Embryonic facial prominence (tissue), 1 donor: ENCODE measurements around the gene FAM50B.

Source experiments
- DNase-seq: peaks from one replicate; pipeline ENCODE4 v3.0.0-alpha.2; 2016; ENCODE audit errors: extremely low spot score

Gene FAM50B

DNA sequence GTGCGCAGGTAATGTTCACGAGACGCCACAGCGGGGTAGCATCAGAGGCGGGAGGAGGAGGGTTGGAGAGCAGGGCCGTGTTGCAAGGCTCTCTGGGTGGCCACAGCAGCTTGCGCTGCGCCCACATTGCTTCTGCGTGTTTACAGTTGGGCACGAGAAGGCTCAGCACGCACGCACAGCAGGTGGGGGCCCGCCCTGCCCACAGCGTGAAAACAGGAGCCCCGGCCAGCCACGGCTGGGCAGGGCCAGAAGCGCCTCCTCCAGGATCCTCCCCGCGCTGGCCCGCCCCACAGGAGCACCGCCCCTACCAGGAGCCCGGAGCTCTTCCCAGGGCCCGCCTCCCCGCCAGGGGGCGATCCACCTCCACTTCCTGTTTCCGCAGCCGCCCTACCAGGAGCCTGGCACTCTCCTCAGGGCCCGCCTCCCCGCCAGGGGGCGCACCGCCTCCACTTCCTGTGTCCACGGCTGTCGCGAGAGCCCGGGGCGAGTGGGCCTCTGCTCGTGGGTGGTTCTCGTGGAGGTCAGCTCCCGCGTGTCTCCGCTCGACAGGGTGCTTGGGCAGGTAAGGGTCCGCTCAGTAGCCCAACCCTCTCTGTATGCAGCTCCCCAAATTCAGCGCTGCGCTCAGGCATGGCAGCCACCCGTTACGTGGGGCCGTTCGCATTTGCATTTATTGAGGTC, at the start of gene FAM50B:
FAM50B (plus strand) TSS at position 449 of the 681 bp plus-strand sequence. CDS start 439 bp downstream, outside the sequence.
- DNase-seq: peak; percentile 65

DNA sequence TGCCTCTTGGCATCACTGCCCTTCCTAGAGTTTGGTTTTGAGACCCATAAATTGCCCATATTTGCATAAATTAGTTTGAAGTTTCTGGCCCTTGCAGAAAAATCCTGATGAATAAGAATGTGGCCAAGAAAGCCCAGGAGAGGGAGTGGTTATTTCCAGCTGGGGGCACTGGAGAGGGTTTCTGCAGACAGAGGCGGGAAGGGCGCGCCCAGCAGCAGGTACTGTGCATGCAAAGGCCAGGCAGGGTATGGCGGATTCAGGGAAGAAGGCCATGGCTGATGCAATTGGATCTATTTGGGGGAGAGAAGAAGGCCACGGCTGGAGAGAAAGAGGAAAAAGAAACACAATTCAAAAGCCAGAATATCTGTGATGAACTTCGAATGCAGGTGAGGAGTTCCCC, 49.5 kb upstream of the FAM50B start:
- DNase-seq: no peak

- DNase-seq: no peak
Observed at GRCh38 chr6:3800850-3801591, 48.2 kb upstream of the FAM50B start.

DNA sequence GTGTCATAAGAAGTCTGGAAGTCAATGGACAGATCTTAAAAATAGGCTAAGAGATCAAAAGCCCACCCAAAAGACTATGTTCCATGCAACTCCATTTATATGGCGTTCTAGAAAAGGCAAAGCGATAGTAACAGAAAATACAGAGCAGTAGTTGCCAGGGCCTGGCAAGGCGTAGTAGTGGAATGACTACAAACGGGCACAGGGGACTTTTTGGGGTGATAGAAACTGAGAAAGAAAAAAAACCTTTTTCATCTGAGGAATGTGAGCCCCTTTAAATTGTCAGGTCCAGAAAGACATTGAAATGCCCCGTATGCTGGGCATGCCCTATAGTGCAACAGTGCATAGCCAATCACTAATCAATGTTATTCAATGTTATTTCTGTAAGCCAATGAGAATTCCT, 47.2 kb upstream of the FAM50B start:
- no peak for DNase-seq

GRCh38 chr6:3803627-3804468, 45.3 kb upstream of the FAM50B start:
- peak; percentile 53 for DNase-seq

GRCh38 chr6:3804964-3805363, 44.2 kb upstream of the FAM50B start:
- DNase-seq: no peak

DNA sequence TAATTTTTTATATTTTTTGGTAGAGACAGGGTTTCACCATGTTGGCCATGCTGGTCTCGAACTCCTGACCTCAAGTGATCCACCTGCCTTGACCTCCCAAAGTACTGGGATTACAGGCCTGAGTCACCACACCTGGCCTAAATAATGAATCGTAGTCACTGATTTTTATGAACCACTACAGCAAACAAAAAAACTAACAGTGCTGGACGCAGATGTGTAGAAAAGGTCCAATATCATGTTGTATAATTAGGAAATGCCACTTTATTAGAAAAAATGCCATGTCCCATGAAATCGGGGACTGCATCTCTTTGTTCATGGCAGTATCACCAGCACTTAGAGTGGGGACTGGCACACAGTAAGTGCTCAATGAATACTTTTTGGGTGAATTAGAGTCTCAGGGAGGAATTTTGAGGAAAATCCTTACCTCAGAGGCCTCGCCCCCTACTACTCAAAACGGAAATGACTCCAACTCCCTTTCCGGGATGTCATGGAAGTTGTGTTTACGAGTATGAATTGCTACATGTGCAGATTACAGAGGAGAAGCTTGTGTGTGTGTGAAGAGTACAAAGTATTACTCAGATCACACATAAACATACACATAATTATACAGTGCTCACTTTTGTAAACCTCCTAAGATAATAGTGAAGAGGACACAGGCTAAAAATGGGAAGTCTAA, 43.6 kb upstream of the FAM50B start:
- no peak for DNase-seq

GRCh38 chr6:3806169-3806922, 42.8 kb upstream of the FAM50B start:
- DNase-seq: no peak

DNA sequence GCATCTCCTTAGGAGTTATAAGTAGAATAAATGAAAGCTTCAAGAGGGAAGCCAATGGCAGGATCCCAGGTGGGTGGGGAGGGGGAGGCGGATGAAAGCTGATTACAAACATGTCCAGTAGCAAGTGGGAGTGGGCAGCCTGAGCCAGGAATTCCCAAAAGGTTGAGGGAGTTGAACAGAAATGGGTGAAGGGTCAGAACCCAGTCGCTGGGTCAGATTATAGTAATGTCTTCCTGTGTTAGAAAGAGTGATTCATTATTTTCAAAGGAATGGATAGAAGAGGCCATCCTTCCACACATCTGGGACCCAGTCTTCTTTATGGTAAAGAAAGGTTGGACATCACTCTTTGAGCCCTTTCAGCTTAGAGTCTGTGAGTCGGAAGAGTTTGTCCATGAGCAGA, 41.0 kb upstream of the FAM50B start:
- no peak for DNase-seq

GRCh38 chr6:3808759-3809514, 40.2 kb upstream of the FAM50B start:
- no peak for DNase-seq

GRCh38 chr6:3809515-3809891, 39.7 kb upstream of the FAM50B start:
- DNase-seq: no peak

DNA sequence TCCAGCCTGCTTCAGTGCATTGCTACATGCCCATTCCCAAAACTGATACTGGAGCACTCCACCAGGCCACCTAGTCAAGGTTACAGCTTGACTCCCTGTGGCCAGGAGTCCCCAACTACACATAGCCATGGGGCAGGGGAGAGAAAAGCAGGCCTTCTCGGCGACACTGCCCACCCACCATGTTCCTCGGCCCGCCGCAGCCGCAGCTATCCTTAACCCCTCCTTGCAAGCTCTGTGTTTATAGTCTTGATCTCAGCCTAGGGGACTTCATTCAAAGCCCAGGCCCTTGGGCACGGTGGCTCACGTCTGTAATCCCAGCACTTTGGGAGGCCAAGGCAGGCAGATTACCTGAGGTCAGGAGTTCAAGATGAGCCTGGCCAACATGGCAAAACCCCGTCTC, 39.2 kb upstream of the FAM50B start:
- DNase-seq: no peak

DNA sequence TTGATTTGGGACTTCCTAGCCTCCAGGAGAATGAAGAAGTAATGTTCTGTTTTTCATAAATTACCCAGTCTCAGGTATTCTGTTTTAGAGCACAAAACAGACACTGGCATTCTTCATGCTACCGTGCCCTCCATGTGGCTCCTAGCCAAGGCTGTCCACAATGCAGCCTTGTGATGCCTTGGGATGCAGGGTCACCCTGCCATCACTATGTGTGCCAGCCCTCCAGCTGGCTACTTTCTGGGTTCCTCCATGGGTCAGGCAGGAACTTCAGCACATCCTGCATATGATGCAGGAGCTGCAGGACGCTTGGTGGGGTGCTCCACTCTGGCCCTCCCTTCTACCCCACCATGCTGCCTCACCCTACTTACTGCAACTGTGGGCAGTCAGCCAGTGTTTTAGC, 38.0 kb upstream of the FAM50B start:
- no peak for DNase-seq

GRCh38 chr6:3812596-3812995, 36.6 kb upstream of the FAM50B start:
- DNase-seq: no peak

GRCh38 chr6:3813150-3813780, 35.9 kb upstream of the FAM50B start:
- DNase-seq: no peak

GRCh38 chr6:3813918-3814317, 35.3 kb upstream of the FAM50B start:
- no peak for DNase-seq

DNA sequence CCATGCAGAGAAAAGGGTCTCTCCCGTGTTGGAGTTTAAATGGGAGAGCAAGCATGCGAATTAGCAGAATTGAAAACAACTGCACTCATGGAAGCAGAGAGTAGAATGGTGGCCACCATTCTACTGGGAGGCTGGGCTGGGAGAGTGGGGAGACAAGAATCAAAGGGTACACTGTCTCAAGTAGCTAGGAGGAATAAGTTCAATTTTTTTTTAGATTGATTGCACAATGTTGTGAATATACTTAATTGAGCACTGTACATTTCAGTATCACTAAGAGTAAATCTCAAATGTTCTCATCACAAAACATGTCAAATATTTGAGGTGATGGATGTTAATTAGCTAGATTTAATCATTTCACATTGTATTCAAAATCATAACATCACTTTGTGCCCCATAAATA, 34.6 kb upstream of the FAM50B start:
- no peak for DNase-seq

DNA sequence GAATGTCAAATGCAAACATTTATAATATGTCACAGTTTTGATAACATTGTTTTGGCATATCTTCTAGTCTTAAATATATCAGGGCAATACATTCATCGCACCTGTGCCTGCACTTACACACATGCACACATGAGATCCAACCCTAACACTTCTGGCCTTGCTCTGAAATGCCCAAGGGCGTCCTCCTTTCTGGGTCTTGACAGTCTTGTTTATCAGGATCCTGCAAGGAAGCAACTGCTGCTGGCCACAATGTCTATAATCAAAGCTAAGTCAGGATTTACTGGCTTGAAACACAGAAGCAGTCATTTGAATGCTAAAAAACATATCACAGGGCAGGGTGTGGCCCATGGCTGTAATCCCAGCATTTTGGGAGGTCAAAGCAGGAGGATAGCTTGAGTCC, 32.9 kb upstream of the FAM50B start:
- DNase-seq: no peak

- DNase-seq: no peak
Observed at GRCh38 chr6:3819161-3820110, 29.7 kb upstream of the FAM50B start.
